Measurements from ENCODE around the gene CCDC142. TPM values are rescaled to one million over a fixed set of nuclear protein-coding genes. Genes with fewer than 3 reads are reported as not detected.
A peak's percentile ranks its signal among the peaks of the same experiment; 100 is the strongest.

CCDC142 gene
- total RNA-seq, 6 experiments from 2014 or later = 5.9 to 15.4 (median 11.2) TPM

GRCh38 chr2:74497777-74498499 lies 15.1 kb upstream of the CCDC142 start:
- Histone ChIP-seq H3K27me3 (no peaks in the 10 kb centered on the region), H3K36me3 (peaks cover 0 to 10% (median 5%) of the 10 kb centered on the region in 4 donors), H3K4me3 (peak overlapping the region; percentile 37 to 55 (median 44)), H3K4me1 (peaks cover 0 to 63% (median 17%) of the 10 kb centered on the region in 4 donors), H3K27ac (peak overlapping the region in 2 of 3 donors; percentile 5 to 66), H3K9me3 (no peaks in the 10 kb centered on the region)
- peak in 2 of 3 donors; percentile 55 to 59 for DNase-seq
- peak; percentile 6 to 29 (median 16) for ATAC-seq
- 22% methylated on average over 11 of the region's 61 CpGs for WGBS (ENCODE audit: insufficient coverage, low coverage, low lambda C conversion rate, missing lambda C conversion rate)
- TF ChIP-seq, protein P1, sequence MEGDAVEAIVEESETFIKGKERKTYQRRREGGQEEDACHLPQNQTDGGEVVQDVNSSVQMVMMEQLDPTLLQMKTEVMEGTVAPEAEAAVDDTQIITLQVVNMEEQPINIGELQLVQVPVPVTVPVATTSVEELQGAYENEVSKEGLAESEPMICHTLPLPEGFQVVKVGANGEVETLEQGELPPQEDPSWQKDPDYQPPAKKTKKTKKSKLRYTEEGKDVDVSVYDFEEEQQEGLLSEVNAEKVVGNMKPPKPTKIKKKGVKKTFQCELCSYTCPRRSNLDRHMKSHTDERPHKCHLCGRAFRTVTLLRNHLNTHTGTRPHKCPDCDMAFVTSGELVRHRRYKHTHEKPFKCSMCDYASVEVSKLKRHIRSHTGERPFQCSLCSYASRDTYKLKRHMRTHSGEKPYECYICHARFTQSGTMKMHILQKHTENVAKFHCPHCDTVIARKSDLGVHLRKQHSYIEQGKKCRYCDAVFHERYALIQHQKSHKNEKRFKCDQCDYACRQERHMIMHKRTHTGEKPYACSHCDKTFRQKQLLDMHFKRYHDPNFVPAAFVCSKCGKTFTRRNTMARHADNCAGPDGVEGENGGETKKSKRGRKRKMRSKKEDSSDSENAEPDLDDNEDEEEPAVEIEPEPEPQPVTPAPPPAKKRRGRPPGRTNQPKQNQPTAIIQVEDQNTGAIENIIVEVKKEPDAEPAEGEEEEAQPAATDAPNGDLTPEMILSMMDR (IDR thresholded peaks at IDR 0.05) = no peak
- no peak for TF ChIP-seq POLR2A (IDR thresholded peaks at IDR 0.05)
- intact Hi-C loops (cut with DNase I) = no loop called here

DNA sequence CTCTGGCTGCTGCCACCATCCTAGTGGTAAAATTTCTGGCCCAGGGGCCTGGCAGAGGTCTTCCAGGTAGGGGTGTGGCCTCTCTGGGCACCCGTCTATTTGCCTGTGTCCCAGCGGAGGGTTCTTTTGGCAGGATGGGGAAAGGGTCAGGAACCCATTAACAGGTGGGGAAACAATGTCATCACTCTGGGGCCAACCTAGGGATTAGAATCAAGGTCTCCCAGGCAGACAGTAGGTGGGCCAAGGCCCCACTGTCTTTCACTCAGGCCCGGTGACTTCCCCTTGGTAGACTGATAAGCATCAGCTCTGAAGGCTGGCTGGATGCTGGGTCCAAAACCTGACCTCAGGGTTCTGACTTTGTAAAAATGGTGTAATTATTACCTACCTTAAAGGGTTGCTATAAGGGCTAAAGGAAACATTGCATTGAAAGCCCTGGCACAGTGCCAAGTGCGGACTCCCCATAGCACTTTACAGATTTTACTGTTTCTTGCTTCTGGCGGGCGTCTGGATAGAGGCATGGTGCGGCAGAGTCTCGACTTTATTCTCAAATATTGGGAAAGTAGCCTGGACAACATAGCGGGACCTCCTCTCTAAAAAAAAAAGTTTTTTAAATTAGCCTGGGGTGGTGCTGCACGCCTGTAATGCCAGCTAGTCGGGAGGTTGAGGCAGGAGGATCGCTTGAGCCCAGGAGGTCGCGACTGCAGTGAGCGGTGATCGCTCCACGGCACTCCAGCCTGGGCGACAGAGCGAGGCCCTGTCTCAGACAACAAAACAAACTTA lies 14.4 kb upstream of the CCDC142 start:
- no peaks in the 10 kb centered on the region for H3K27me3 ChIP-seq
- H3K9me3 ChIP-seq = no peaks in the 10 kb centered on the region
- H3K4me1 ChIP-seq = peaks cover 0 to 70% (median 21%) of the 10 kb centered on the region in 4 donors
- ATAC-seq (no peak), DNase-seq (no peak)
- intact Hi-C loops (cut with DNase I) = no loop called here
- peak overlapping the region in 1 of 3 donors; percentile 66 for H3K27ac ChIP-seq
- peak overlapping the region in 2 of 3 donors; percentile 37 to 55 for H3K4me3 ChIP-seq
- WGBS (ENCODE audit: insufficient coverage, low coverage, low lambda C conversion rate, missing lambda C conversion rate) = 34% methylated on average over 15 of the region's 19 CpGs
- TF ChIP-seq POLR2A (IDR thresholded peaks at IDR 0.05) = no peak
- TF ChIP-seq, protein P1 (IDR thresholded peaks at IDR 0.05) = no peak
- H3K36me3 ChIP-seq = peaks cover 0 to 17% (median 7%) of the 10 kb centered on the region in 4 donors

- Histone ChIP-seq H3K27ac (no peak overlapping the region), H3K27me3 (no peaks in the 10 kb centered on the region), H3K4me1 (peaks cover 0 to 75% (median 28%) of the 10 kb centered on the region in 4 donors), H3K4me3 (no peak overlapping the region), H3K36me3 (peaks cover 0 to 32% (median 9%) of the 10 kb centered on the region in 4 donors), H3K9me3 (no peaks in the 10 kb centered on the region)
- intact Hi-C loops (cut with DNase I) = no loop called here
- TF ChIP-seq, protein P1 (IDR thresholded peaks at IDR 0.05) = no peak
- TF ChIP-seq POLR2A (IDR thresholded peaks at IDR 0.05) = no peak
- ATAC-seq (no peak), DNase-seq (no peak)
- 73% methylated on average over 1 of the region's 1 CpG for WGBS (ENCODE audit: insufficient coverage, low coverage, low lambda C conversion rate, missing lambda C conversion rate)
Measured at GRCh38 chr2:74495440-74495839, 12.6 kb upstream of the CCDC142 start.

DNA sequence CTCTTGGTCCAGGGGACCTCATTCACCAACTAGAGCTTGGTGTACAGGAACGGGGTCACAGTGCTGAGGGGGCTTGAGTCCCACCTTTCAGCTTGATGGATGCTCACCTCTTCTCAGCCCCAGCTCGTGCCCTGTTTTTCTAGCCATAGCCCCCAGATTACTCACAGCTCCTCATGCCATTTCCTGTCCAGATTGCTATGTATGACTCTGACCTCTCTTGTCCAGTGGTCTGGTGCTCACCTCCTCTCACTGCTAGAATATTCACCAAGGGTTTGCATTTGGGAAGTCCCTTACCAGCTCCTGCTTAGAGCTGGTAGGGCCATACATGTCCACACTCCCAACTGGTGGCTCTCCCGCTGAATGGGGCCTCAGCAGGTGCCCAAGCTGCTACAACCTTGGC lies 10.7 kb upstream of the CCDC142 start:
- Histone ChIP-seq H3K27me3 (no peaks in the 10 kb centered on the region), H3K9me3 (no peaks in the 10 kb centered on the region), H3K4me1 (peaks cover 0 to 75% (median 25%) of the 10 kb centered on the region in 4 donors), H3K4me3 (no peak overlapping the region), H3K36me3 (peaks cover 0 to 32% (median 9%) of the 10 kb centered on the region in 4 donors), H3K27ac (no peak overlapping the region)
- DNase-seq (no peak), ATAC-seq (no peak)
- TF ChIP-seq, protein P1 (IDR thresholded peaks at IDR 0.05) = no peak
- no peak for TF ChIP-seq POLR2A (IDR thresholded peaks at IDR 0.05)
- WGBS (ENCODE audit: insufficient coverage, low coverage, low lambda C conversion rate, missing lambda C conversion rate) = 60% methylated on average over 1 of the region's 3 CpGs
- intact Hi-C loops (cut with DNase I) = no loop called here
